SK-N-SH (cell line): ENCODE results near the gene SLC25A47.

Experiments
- CHD2 ChIP-seq: fragments of 150-350 bp; IDR thresholded peaks from 2 replicates; pipeline ENCODE4 v1.6.1; 2018; ENCODE audit warnings: low read length; ENCODE audit not compliant: partially characterized antibody
- TF ChIP-seq, protein P1 (sequence below): fragments of 200-600 bp; sonication (generic); IDR thresholded peaks from 2 replicates; pipeline ENCODE4 v1.6.1; 2017; ENCODE audit warnings: antibody characterized with exemption, mild to moderate bottlenecking, moderate library complexity

GRCh38 chr14:100330388-100330931 lies 7.3 kb downstream of the SLC25A47 start:
- no peak for TF ChIP-seq CHD2
- TF ChIP-seq, protein P1, sequence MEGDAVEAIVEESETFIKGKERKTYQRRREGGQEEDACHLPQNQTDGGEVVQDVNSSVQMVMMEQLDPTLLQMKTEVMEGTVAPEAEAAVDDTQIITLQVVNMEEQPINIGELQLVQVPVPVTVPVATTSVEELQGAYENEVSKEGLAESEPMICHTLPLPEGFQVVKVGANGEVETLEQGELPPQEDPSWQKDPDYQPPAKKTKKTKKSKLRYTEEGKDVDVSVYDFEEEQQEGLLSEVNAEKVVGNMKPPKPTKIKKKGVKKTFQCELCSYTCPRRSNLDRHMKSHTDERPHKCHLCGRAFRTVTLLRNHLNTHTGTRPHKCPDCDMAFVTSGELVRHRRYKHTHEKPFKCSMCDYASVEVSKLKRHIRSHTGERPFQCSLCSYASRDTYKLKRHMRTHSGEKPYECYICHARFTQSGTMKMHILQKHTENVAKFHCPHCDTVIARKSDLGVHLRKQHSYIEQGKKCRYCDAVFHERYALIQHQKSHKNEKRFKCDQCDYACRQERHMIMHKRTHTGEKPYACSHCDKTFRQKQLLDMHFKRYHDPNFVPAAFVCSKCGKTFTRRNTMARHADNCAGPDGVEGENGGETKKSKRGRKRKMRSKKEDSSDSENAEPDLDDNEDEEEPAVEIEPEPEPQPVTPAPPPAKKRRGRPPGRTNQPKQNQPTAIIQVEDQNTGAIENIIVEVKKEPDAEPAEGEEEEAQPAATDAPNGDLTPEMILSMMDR: no peak
